ENCODE results near the gene LRFN5. TPM values are rescaled to one million over a fixed set of nuclear protein-coding genes. Genes with fewer than 3 reads are reported as not detected.
"Not testable (repeated sequence)": the region's sequence is repeated elsewhere in the genome, so short reads cannot be mapped to it uniquely, and the experiment has no call there.

LRFN5 gene
- total RNA-seq (2014; rRNA removed; shearing (Covaris generic); ENCODE audit: low replicate concordance): not detected in 2 replicates

GRCh38 chr14:41606532-41607303, at the start of gene LRFN5:
Gene LRFN5, plus strand, starts transcription at chr14:41606876.
- DNase-seq: peak; percentile 33
- Histone ChIP-seq H3K9me3 (no peaks in the 10 kb centered on the region), H3K27me3 (peaks cover 23% of the 10 kb centered on the region), H3K36me3 (no peaks in the 10 kb centered on the region), H3K4me3 (peak within 1 kb of the TSS; percentile 37)

- Histone ChIP-seq H3K9me3 (no peaks in the 10 kb centered on the region), H3K4me3 (no peak overlapping the region), H3K36me3 (no peaks in the 10 kb centered on the region), H3K27me3 (no peaks in the 10 kb centered on the region)
- no peak for DNase-seq
Observed at GRCh38 chr14:41558490-41558889, 48.2 kb upstream of the LRFN5 start.

- not testable (repeated sequence) for H3K4me3 ChIP-seq, DNase-seq, H3K36me3 ChIP-seq, H3K27me3 ChIP-seq, H3K9me3 ChIP-seq
Observed at GRCh38 chr14:41566864-41567263, 39.8 kb upstream of the LRFN5 start.

- Histone ChIP-seq H3K4me3 (no peak overlapping the region), H3K9me3 (no peaks in the 10 kb centered on the region), H3K27me3 (no peaks in the 10 kb centered on the region), H3K36me3 (no peaks in the 10 kb centered on the region)
- DNase-seq: no peak
Observed at GRCh38 chr14:41568979-41569378, 37.7 kb upstream of the LRFN5 start.

GRCh38 chr14:41570415-41571155, 36.1 kb upstream of the LRFN5 start:
- Histone ChIP-seq H3K27me3 (no peaks in the 10 kb centered on the region), H3K36me3 (no peaks in the 10 kb centered on the region), H3K4me3 (no peak overlapping the region), H3K9me3 (no peaks in the 10 kb centered on the region)
- DNase-seq: no peak

GRCh38 chr14:41586237-41586636, 20.4 kb upstream of the LRFN5 start:
- Histone ChIP-seq H3K4me3 (no peak overlapping the region), H3K27me3 (no peaks in the 10 kb centered on the region), H3K36me3 (no peaks in the 10 kb centered on the region), H3K9me3 (no peaks in the 10 kb centered on the region)
- DNase-seq: no peak

- no peaks in the 10 kb centered on the region for H3K9me3 ChIP-seq
- no peaks in the 10 kb centered on the region for H3K36me3 ChIP-seq
- no peak for DNase-seq
- H3K4me3 ChIP-seq: no peak overlapping the region
- H3K27me3 ChIP-seq: no peaks in the 10 kb centered on the region
Observed at GRCh38 chr14:41597647-41598046, 9.0 kb upstream of the LRFN5 start.

GRCh38 chr14:41599805-41600385, 6.8 kb upstream of the LRFN5 start:
- H3K36me3 ChIP-seq, H3K4me3 ChIP-seq, H3K9me3 ChIP-seq, H3K27me3 ChIP-seq, DNase-seq: not testable (repeated sequence)

- peak; percentile 29 for DNase-seq
- Histone ChIP-seq H3K9me3 (no peaks in the 10 kb centered on the region), H3K36me3 (no peaks in the 10 kb centered on the region), H3K4me3 (peak overlapping the region; percentile 26), H3K27me3 (peaks cover 23% of the 10 kb centered on the region)
Observed at GRCh38 chr14:41604721-41605531, 1.8 kb upstream of the LRFN5 start.

- no peak for DNase-seq
- Histone ChIP-seq H3K4me3 (no peak overlapping the region; the same call in 1 of the 2 replicates), H3K27me3 (peaks cover 23% of the 10 kb centered on the region), H3K9me3 (no peaks in the 10 kb centered on the region), H3K36me3 (no peaks in the 10 kb centered on the region)
Observed at GRCh38 chr14:41605550-41606281, 960 bp upstream of the LRFN5 start.

- Histone ChIP-seq H3K36me3 (no peaks in the 10 kb centered on the region), H3K4me3 (peak overlapping the region; percentile 37), H3K27me3 (peaks cover 23% of the 10 kb centered on the region), H3K9me3 (no peaks in the 10 kb centered on the region)
- no peak for DNase-seq
Observed at GRCh38 chr14:41606282-41606531, 469 bp upstream of the LRFN5 start.

GRCh38 chr14:41607304-41607775, 664 bp downstream of the LRFN5 start:
- no peaks in the 10 kb centered on the region for H3K9me3 ChIP-seq
- H3K27me3 ChIP-seq: peaks cover 23% of the 10 kb centered on the region
- H3K36me3 ChIP-seq: no peaks in the 10 kb centered on the region
- DNase-seq: no peak
- H3K4me3 ChIP-seq: peak overlapping the region; percentile 37

GRCh38 chr14:41607966-41608663, 1.4 kb downstream of the LRFN5 start:
- DNase-seq: no peak
- Histone ChIP-seq H3K9me3 (no peaks in the 10 kb centered on the region), H3K36me3 (no peaks in the 10 kb centered on the region), H3K4me3 (peak overlapping the region; percentile 37), H3K27me3 (peaks cover 23% of the 10 kb centered on the region)

GRCh38 chr14:41608681-41609390, 2.2 kb downstream of the LRFN5 start:
- H3K27me3 ChIP-seq: peaks cover 23% of the 10 kb centered on the region
- no peaks in the 10 kb centered on the region for H3K36me3 ChIP-seq
- H3K9me3 ChIP-seq: no peaks in the 10 kb centered on the region
- H3K4me3 ChIP-seq: no peak overlapping the region
- no peak for DNase-seq

GRCh38 chr14:41609704-41610183, 3.1 kb downstream of the LRFN5 start:
- Histone ChIP-seq H3K9me3 (no peaks in the 10 kb centered on the region), H3K4me3 (no peak overlapping the region), H3K36me3 (no peaks in the 10 kb centered on the region), H3K27me3 (peaks cover 23% of the 10 kb centered on the region)
- DNase-seq: peak; percentile 29

All from MG63 (cell line).